Stomach (tissue), 9 donors: ENCODE results near the gene MYOG. TPM values are rescaled to one million over a fixed set of nuclear protein-coding genes. Genes with fewer than 3 reads are reported as not detected.

ENCODE experiments used
- DNase-seq, 2 donors: peaks; one replicate each; pipeline versions ENCODE4 v3.0.0 to v3.0.0-alpha.2; 2013 to 2019
- H3K27ac ChIP-seq, 5 donors: fragments of 200-600 bp in 4 of 5; sonication (generic) in 4 of 5; one replicate each; pipeline ENCODE4 v1.5.1; 2013 to 2019; ENCODE audit warnings: mild to moderate bottlenecking in 1 of 5, moderate library complexity in 1 of 5
- H3K27me3 ChIP-seq, 3 donors: fragments of 200-600 bp; sonication (generic); one replicate each; pipeline ENCODE4 v1.5.1; 2017 to 2019; ENCODE audit warnings: mixed run types in 1 of 3
- H3K36me3 ChIP-seq, 4 donors: fragments of 200-600 bp; sonication (generic); 1 replicate in 3 of 4; 2 replicates in 1 of 4; pipeline ENCODE4 v1.5.1; 2016 to 2019
- H3K4me1 ChIP-seq, 4 donors: fragments of 200-600 bp; sonication (generic); one replicate each; pipeline ENCODE4 v1.5.1; 2016 to 2019
- H3K4me3 ChIP-seq, 4 donors: fragments of 200-600 bp; sonication (generic) in 3 of 4; one replicate each; pipeline ENCODE4 v1.5.1; 2016 to 2019; ENCODE audit warnings: mild to moderate bottlenecking in 1 of 4
- H3K9me3 ChIP-seq, 4 donors: fragments of 200-600 bp; sonication (generic); one replicate each; pipeline ENCODE4 v1.5.1; 2016 to 2019
- CTCF ChIP-seq, 7 experiments: fragments of 450-650 bp in 4 of 7; fragments of 200-600 bp in 3 of 7; sonication (generic) in 3 of 7; IDR thresholded peaks; one replicate each; pipeline ENCODE4 v1.5.1; 2016 to 2019; ENCODE audit warnings: antibody characterized with exemption in 7 of 7, control low read depth in 2 of 7, mild to moderate bottlenecking in 1 of 7
- EP300 ChIP-seq: sonication (generic); formaldehyde crosslinking; IDR thresholded peaks from one replicate; pipeline ENCODE4 v1.6.1; 2017; ENCODE audit warnings: antibody characterized with exemption
- POLR2A ChIP-seq, 4 donors: fragments of 450-650 bp; IDR thresholded peaks; one replicate each; pipeline ENCODE4 v1.6.1; 2016; ENCODE audit warnings: antibody characterized with exemption in 4 of 4, control low read depth in 2 of 4, mild to moderate bottlenecking in 1 of 4, moderate library complexity in 1 of 4
- POLR2AphosphoS5 ChIP-seq, 3 donors: sonication (generic); formaldehyde crosslinking; IDR thresholded peaks; one replicate each; pipeline ENCODE4 v1.6.1; 2016; ENCODE audit warnings: antibody characterized with exemption in 3 of 3
- WGBS, 5 donors: extraction: QIAGEN DNeasy Blood & Tissue Kit in 3 of 5; methylation state at CpG; one replicate each; pipeline versions ENCODE4 v1.1.5 to v1.1.7; 2013 to 2018; 5-methylcytosine and 5-hydroxymethylcytosine counted together
- intact Hi-C: fragments of 100-400 bp; cut with DNase I; formaldehyde crosslinking; loops from one replicate; pipeline ENCODE4 v1.15.1; 2023; ENCODE audit warnings: low total_unique reads
- polyA plus RNA-seq, 3 donors: library from polyadenylated mRNA; stranded (reverse); fragments of 200-250 nt; gene quantifications; one replicate each; pipeline ENCODE4 v1.2.3, GENCODE V29; 2013
- total RNA-seq, 5 donors: library from RNA; depleted of rRNA; stranded (reverse); fragments of >200 nt; gene quantifications; one replicate each; pipeline versions ENCODE4 v1.1.0 to v1.2.3, GENCODE V29; 2014 to 2016
- donor health status: healthy with polysubstance abuse.
- donor health status: Bipolar disorder and iron deficiency.
- donor health status: healthy.

The MYOG gene
- total and polyA plus RNA-seq, 8 donors = not detected

GRCh38 chr1:203090421-203091198 is 4.8 kb upstream of the MYOG start:
- no peak overlapping the region for H3K27ac ChIP-seq
- WGBS, 5 donors = 48 to 76% (median 71%) methylated on average over 6 of the region's 6 CpGs
- peak in 1 of 2 donors; percentile 8 for DNase-seq
- H3K27me3 ChIP-seq = peaks cover 0 to 37% (median 4%) of the 10 kb centered on the region in 3 donors
- H3K4me3 ChIP-seq = no peak overlapping the region
- peaks cover 4 to 18% (median 13%) of the 10 kb centered on the region in 4 donors for H3K9me3 ChIP-seq
- TF ChIP-seq EP300 (no peak), POLR2AphosphoS5 (IDR thresholded peaks at IDR 0.05) (no peak), CTCF (IDR thresholded peaks at IDR 0.05) (no peak), POLR2A (IDR thresholded peaks at IDR 0.05) (no peak)
- H3K4me1 ChIP-seq = no peaks in the 10 kb centered on the region
- intact Hi-C loops = no loop called here
- no peaks in the 10 kb centered on the region for H3K36me3 ChIP-seq

- H3K4me3 ChIP-seq = no peak overlapping the region
- TF ChIP-seq CTCF (IDR thresholded peaks at IDR 0.05) (no peak), POLR2A (IDR thresholded peaks at IDR 0.05) (no peak), POLR2AphosphoS5 (IDR thresholded peaks at IDR 0.05) (no peak), EP300 (no peak)
- intact Hi-C loops = no loop called here
- peaks cover 0 to 8% (median 4%) of the 10 kb centered on the region in 4 donors for H3K9me3 ChIP-seq
- DNase-seq = peak; percentile 14 to 31
- no peak overlapping the region for H3K27ac ChIP-seq
- H3K27me3 ChIP-seq = peaks cover 0 to 43% (median 4%) of the 10 kb centered on the region in 3 donors
- 42 to 74% (median 50%) methylated on average over 2 to 7 of the region's 7 CpGs for WGBS, 5 donors
- no peaks in the 10 kb centered on the region for H3K4me1 ChIP-seq
- H3K36me3 ChIP-seq = no peaks in the 10 kb centered on the region
Measured at GRCh38 chr1:203089651-203090045, 3.8 kb upstream of the MYOG start.

- WGBS, 5 donors = 70 to 78% (median 73%) methylated on average over 7 of the region's 7 CpGs
- Histone ChIP-seq H3K4me1 (no peaks in the 10 kb centered on the region), H3K27ac (no peak overlapping the region), H3K36me3 (no peaks in the 10 kb centered on the region), H3K4me3 (no peak overlapping the region), H3K9me3 (peaks cover 0 to 3% (median 0%) of the 10 kb centered on the region in 4 donors), H3K27me3 (peaks cover 0 to 43% (median 4%) of the 10 kb centered on the region in 3 donors)
- DNase-seq = peak in 1 of 2 donors; percentile 16
- intact Hi-C loops = no loop called here
- TF ChIP-seq CTCF (IDR thresholded peaks at IDR 0.05) (no peak), POLR2A (IDR thresholded peaks at IDR 0.05) (no peak), POLR2AphosphoS5 (IDR thresholded peaks at IDR 0.05) (no peak), EP300 (no peak)
Measured at GRCh38 chr1:203089001-203089650, 3.3 kb upstream of the MYOG start.

GRCh38 chr1:203088441-203088840 is 2.6 kb upstream of the MYOG start:
- TF ChIP-seq POLR2A (IDR thresholded peaks at IDR 0.05) (no peak), POLR2AphosphoS5 (IDR thresholded peaks at IDR 0.05) (no peak), CTCF (IDR thresholded peaks at IDR 0.05) (no peak), EP300 (no peak)
- no peak overlapping the region for H3K27ac ChIP-seq
- H3K36me3 ChIP-seq = no peaks in the 10 kb centered on the region
- H3K27me3 ChIP-seq = peaks cover 0 to 43% (median 4%) of the 10 kb centered on the region in 3 donors
- DNase-seq = peak in 1 of 2 donors; percentile 16
- H3K4me3 ChIP-seq = no peak overlapping the region
- H3K9me3 ChIP-seq = no peaks in the 10 kb centered on the region
- intact Hi-C loops = no loop called here
- 81 to 87% (median 85%) methylated on average over 3 of the region's 3 CpGs for WGBS, 5 donors
- no peaks in the 10 kb centered on the region for H3K4me1 ChIP-seq
